Measurements from ENCODE around the gene VCAM1. TPM values are rescaled to one million over a fixed set of nuclear protein-coding genes. Genes with fewer than 3 reads are reported as not detected.

Gene VCAM1
- total and polyA plus RNA-seq, 2 of the 8 experiments (the other 6 are each of a cell fraction or from before 2014, with no cell fraction given) = 0.21 TPM; not detected in 1

GRCh38 chr1:100714599-100714998, 4.9 kb upstream of the VCAM1 start:
- H4K8ac ChIP-seq (ENCODE audit: extremely low read depth, insufficient read depth, low read length) = no peak overlapping the region
- no peaks in the 10 kb centered on the region for H4K20me1 ChIP-seq (replicated peaks in 1 of 2; ENCODE audit: control insufficient read depth in 1 of 2, insufficient read depth in 2 of 2, low read length in 2 of 2)
- CTCF ChIA-PET (ENCODE audit: partially characterized antibody) = no interaction called here
- H3K36me3 ChIP-seq (ENCODE audit: control insufficient read depth in 2 of 4, insufficient read depth in 4 of 4, low read length in 3 of 4) = no peaks in the 10 kb centered on the region
- no peaks in the 10 kb centered on the region for H3K9me3 ChIP-seq (ENCODE audit: insufficient read depth in 2 of 2, low read depth in 1 of 2, low read length in 1 of 2)
- no peak overlapping the region for H3K18ac ChIP-seq (ENCODE audit: extremely low read depth, low read length)
- no peak overlapping the region for H2BK15ac ChIP-seq (ENCODE audit: low read length)
- H3K4me3 ChIP-seq (ENCODE audit: extremely low read depth in 1 of 4, insufficient read depth in 2 of 4, low read depth in 3 of 4, low read length in 4 of 4) = no peak overlapping the region
- peaks cover 0 to 3% (median under 1%) of the 10 kb centered on the region in 4 experiments; a peak in 4 of 7 replicates for H3K4me1 ChIP-seq (replicated peaks in 1 of 4; ENCODE audit: control insufficient read depth in 3 of 4, insufficient read depth in 4 of 4, low read length in 3 of 4)
- H4K91ac ChIP-seq (replicated peaks; ENCODE audit: insufficient read length, low read length) = no peak overlapping the region
- no peak overlapping the region for H3K9ac ChIP-seq (replicated peaks in 1 of 4; ENCODE audit: extremely low read depth in 1 of 4, low read depth in 3 of 4, low read length in 3 of 4)
- H2BK5ac ChIP-seq (ENCODE audit: low read depth, low read length) = no peak overlapping the region
- H2BK120ac ChIP-seq (replicated peaks; ENCODE audit: low read depth, low read length) = no peak overlapping the region
- no peaks in the 10 kb centered on the region for H3K79me2 ChIP-seq (ENCODE audit: control insufficient read depth in 1 of 2, insufficient read depth in 2 of 2, low read length in 2 of 2)
- H3K4ac ChIP-seq (replicated peaks; ENCODE audit: insufficient read length, low read depth, low read length) = no peak overlapping the region
- POLR2A ChIA-PET (ENCODE audit: partially characterized antibody) = no interaction called here
- no peak overlapping the region for H3K14ac ChIP-seq (ENCODE audit: insufficient read length)
- FAIRE-seq = no peak
- no peak for DNase-seq (ENCODE audit: low read depth in 1 of 2, low spot score in 2 of 2)
- H3K4me2 ChIP-seq (ENCODE audit: insufficient read depth in 1 of 2, low read depth in 2 of 2, low read length in 2 of 2) = no peak overlapping the region
- no peak overlapping the region for H2BK12ac ChIP-seq (ENCODE audit: low read depth, low read length)
- no peak overlapping the region for H3K23ac ChIP-seq (ENCODE audit: insufficient read length)
- no peak overlapping the region for H4K5ac ChIP-seq (ENCODE audit: insufficient read length, low read depth, low read length)
- H2BK20ac ChIP-seq (ENCODE audit: low read length) = no peak overlapping the region
- peaks cover 0 to 1% (median 0%) of the 10 kb centered on the region in 4 experiments; a peak in 1 of 7 replicates for H3K27me3 ChIP-seq (replicated peaks in 1 of 4; ENCODE audit: control insufficient read depth in 3 of 4, extremely low read depth in 1 of 4, insufficient read depth in 3 of 4, low read length in 3 of 4)
- no peak overlapping the region for H3K56ac ChIP-seq (replicated peaks; ENCODE audit: insufficient read length, low read depth, low read length)
- 90% methylated on average over 1 of the region's 1 CpG; no CpG with 5 or more reads in 1 of the 2 experiments for WGBS, 2 experiments (ENCODE audit: extremely low coverage in 1 of 2, insufficient coverage in 1 of 2, insufficient read length in 1 of 2, insufficient replicate concordance in 2 of 2, low coverage in 1 of 2, low lambda C conversion rate in 2 of 2, missing lambda C conversion rate in 1 of 2)
- H3K27ac ChIP-seq (ENCODE audit: low read depth, low read length) = no peak overlapping the region
- no peaks in the 10 kb centered on the region for H3K79me1 ChIP-seq (ENCODE audit: low read depth, low read length)
- H3K23me2 ChIP-seq (ENCODE audit: low read depth, low read length) = no peaks in the 10 kb centered on the region
- no peak overlapping the region for H2AK5ac ChIP-seq (ENCODE audit: low read depth, low read length)
- H2AFZ ChIP-seq (ENCODE audit: low read length) = no peak overlapping the region
- TF ChIP-seq KDM5A (IDR thresholded peaks at IDR 0.05; ENCODE audit: low read length) (no peak), GTF2F1 (IDR thresholded peaks at IDR 0.05; ENCODE audit: borderline replicate concordance, low read depth, low read length) (no peak), RNF2 (IDR thresholded peaks at IDR 0.05; ENCODE audit: borderline replicate concordance, low read depth, low read length, missing control alignments, poor library complexity, severe bottlenecking) (no peak), JUND (IDR thresholded peaks at IDR 0.05; ENCODE audit: low read length) (no peak), HDAC2 (IDR thresholded peaks at IDR 0.05; ENCODE audit: borderline replicate concordance in 1 of 2, low read depth in 2 of 2, low read length in 2 of 2) (no peak), POU5F1 (IDR thresholded peaks at IDR 0.05; ENCODE audit: low read depth, low read length) (no peak), SIX5 (IDR thresholded peaks at IDR 0.05; ENCODE audit: low read depth, low read length) (no peak), TEAD4 (IDR thresholded peaks at IDR 0.05; ENCODE audit: low read depth, low read length) (no peak), BACH1 (IDR thresholded peaks at IDR 0.05; ENCODE audit: low read length) (no peak), RBBP5 (IDR thresholded peaks at IDR 0.05; ENCODE audit: borderline replicate concordance, low read depth, low read length) (no peak), ASH2L (IDR thresholded peaks at IDR 0.05; ENCODE audit: low read length) (no peak), SUZ12 (IDR thresholded peaks at IDR 0.05; ENCODE audit: low read length) (no peak), CBX8 (IDR thresholded peaks at IDR 0.05; ENCODE audit: borderline replicate concordance, low read depth, low read length) (no peak), BCL11A (IDR thresholded peaks at IDR 0.05; ENCODE audit: low read depth in 2 of 2, low read length in 2 of 2) (no peak), JUN (IDR thresholded peaks at IDR 0.05; ENCODE audit: low read depth, low read length) (no peak)

Measured in H1 (cell line).